ENCODE results near the gene RBP3. TPM values are rescaled to one million over a fixed set of nuclear protein-coding genes. Genes with fewer than 3 reads are reported as not detected.

RBP3 gene
- total RNA-seq, 2 donors from 2014 or later, result not detected

DNA sequence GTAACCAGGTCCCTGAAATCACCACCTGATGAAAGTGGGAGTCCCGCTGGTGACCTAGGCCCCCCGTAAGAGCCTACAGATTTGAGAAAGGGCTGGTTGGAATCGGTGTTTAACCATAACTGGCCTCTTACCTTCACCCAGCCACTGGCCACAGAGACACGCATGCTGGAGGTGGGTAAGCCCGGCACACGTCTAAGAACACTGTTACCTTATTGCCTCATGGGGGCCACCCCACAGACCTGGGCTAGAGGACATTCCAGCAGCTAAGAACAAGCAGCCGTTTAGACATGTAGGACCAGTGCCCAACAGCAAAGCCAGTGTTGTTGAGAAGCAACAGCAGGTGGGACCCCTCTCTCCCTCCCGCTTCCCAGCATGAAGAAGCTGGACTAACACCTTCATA is 28.4 kb upstream of the RBP3 start:
- H3K36me3 Mint-ChIP-seq (ENCODE audit: low read depth), result no peaks in the 10 kb centered on the region
- Histone ChIP-seq H3K4me3 (ENCODE audit: low read length) (no peak overlapping the region), H3K27ac (ENCODE audit: low read depth, low read length) (no peak overlapping the region), H3K9me3 (ENCODE audit: control insufficient read depth, low read length) (no peaks in the 10 kb centered on the region), H3K9ac (ENCODE audit: extremely low read depth, low read length, poor library complexity, severe bottlenecking) (no peak overlapping the region), H3K4me1 (ENCODE audit: control insufficient read depth, insufficient read depth, low read length) (no peaks in the 10 kb centered on the region), H3K36me3 (ENCODE audit: control insufficient read depth, insufficient read depth, low read length) (no peaks in the 10 kb centered on the region), H3K27me3 (ENCODE audit: control insufficient read depth, insufficient read depth, low read length, poor library complexity, severe bottlenecking) (no peaks in the 10 kb centered on the region)
- H3K4me1 Mint-ChIP-seq, result no peaks in the 10 kb centered on the region
- no peak overlapping the region for H3K4me3 Mint-ChIP-seq
- no peaks in the 10 kb centered on the region for H3K27me3 Mint-ChIP-seq (ENCODE audit: insufficient read depth)
- no peaks in the 10 kb centered on the region for H3K9me3 Mint-ChIP-seq
- H3K27ac Mint-ChIP-seq, result no peak overlapping the region
- WGBS, 2 experiments (ENCODE audit: insufficient coverage in 1 of 2, insufficient read length in 1 of 2), result 87 to 93% methylated on average over 6 to 8 of the region's 8 CpGs
- TF ChIP-seq, protein P1, sequence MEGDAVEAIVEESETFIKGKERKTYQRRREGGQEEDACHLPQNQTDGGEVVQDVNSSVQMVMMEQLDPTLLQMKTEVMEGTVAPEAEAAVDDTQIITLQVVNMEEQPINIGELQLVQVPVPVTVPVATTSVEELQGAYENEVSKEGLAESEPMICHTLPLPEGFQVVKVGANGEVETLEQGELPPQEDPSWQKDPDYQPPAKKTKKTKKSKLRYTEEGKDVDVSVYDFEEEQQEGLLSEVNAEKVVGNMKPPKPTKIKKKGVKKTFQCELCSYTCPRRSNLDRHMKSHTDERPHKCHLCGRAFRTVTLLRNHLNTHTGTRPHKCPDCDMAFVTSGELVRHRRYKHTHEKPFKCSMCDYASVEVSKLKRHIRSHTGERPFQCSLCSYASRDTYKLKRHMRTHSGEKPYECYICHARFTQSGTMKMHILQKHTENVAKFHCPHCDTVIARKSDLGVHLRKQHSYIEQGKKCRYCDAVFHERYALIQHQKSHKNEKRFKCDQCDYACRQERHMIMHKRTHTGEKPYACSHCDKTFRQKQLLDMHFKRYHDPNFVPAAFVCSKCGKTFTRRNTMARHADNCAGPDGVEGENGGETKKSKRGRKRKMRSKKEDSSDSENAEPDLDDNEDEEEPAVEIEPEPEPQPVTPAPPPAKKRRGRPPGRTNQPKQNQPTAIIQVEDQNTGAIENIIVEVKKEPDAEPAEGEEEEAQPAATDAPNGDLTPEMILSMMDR (conservative IDR thresholded peaks at IDR 0.05), result no peak
- DNase-seq, result no peak

DNA sequence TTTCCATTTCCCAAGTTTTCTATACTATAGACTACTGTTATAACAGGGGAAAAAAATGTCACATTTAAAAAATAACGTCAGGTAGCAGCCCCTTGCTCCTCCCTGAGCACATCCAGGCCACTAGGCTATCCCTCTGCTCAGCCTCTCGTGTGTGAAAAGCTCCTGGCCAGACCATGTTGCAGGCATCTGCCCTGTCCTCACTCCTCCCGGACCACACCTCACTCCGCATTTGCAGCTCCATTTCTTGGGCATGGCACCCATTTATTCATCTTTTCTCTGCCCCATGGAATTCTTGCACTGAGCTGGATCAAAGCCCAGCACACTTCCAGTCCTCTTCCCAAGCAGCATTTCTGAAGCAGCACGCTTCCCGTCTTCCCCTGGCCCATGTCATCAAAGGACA is 27.4 kb upstream of the RBP3 start:
- Mint-ChIP-seq H3K27ac (no peak overlapping the region), H3K27me3 (ENCODE audit: insufficient read depth) (peaks cover 2% of the 10 kb centered on the region), H3K9me3 (no peaks in the 10 kb centered on the region), H3K4me3 (no peak overlapping the region), H3K36me3 (ENCODE audit: low read depth) (no peaks in the 10 kb centered on the region), H3K4me1 (no peaks in the 10 kb centered on the region)
- TF ChIP-seq, protein P1 (conservative IDR thresholded peaks at IDR 0.05), result no peak
- DNase-seq, result no peak
- H3K9me3 ChIP-seq (ENCODE audit: control insufficient read depth, low read length), result no peaks in the 10 kb centered on the region
- no peak overlapping the region for H3K9ac ChIP-seq (ENCODE audit: extremely low read depth, low read length, poor library complexity, severe bottlenecking)
- no peak overlapping the region for H3K27ac ChIP-seq (ENCODE audit: low read depth, low read length)
- H3K4me1 ChIP-seq (ENCODE audit: control insufficient read depth, insufficient read depth, low read length), result no peaks in the 10 kb centered on the region
- no peak overlapping the region for H3K4me3 ChIP-seq (ENCODE audit: low read length)
- H3K27me3 ChIP-seq (ENCODE audit: control insufficient read depth, insufficient read depth, low read length, poor library complexity, severe bottlenecking), result no peaks in the 10 kb centered on the region
- H3K36me3 ChIP-seq (ENCODE audit: control insufficient read depth, insufficient read depth, low read length), result no peaks in the 10 kb centered on the region
- WGBS, 2 experiments (ENCODE audit: insufficient coverage in 1 of 2, insufficient read length in 1 of 2), result 85 to 93% methylated on average over 5 to 6 of the region's 6 CpGs

DNA sequence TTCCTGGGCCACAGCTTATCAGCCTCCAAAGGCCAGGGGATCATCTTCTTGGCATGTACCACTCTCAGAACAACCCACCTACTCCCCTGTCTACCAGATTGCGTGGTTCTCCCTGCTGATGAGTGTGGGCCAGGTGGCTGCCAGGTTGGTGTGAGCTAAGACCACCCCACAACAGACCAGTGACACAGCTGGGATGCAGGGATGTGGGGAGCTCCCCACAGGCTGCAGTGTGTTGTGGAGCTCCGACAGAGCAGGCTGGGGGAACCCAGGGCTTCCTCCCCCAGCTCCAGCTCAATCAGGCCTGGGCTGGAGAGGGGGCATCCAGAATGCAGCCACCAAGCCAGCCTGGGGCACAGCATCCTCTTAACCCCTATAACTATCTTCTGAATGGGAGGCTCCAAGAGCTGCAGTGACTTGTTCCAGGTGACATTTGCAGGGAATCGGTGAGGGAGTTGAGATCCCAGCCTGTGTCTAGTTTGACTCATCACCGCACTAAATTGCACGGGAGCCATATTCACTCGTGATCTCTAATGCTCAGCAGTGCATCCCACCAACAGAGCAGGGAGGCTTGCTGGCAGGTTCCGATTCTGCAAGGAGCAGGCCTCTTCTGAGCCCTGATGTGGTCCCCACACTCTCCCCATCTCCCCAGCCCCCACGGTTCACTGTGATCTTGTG is 26.5 kb upstream of the RBP3 start:
- DNase-seq, result no peak
- Mint-ChIP-seq H3K36me3 (ENCODE audit: low read depth) (no peaks in the 10 kb centered on the region), H3K9me3 (no peaks in the 10 kb centered on the region), H3K27me3 (ENCODE audit: insufficient read depth) (peaks cover 2% of the 10 kb centered on the region), H3K4me1 (no peaks in the 10 kb centered on the region), H3K4me3 (no peak overlapping the region), H3K27ac (no peak overlapping the region)
- H3K9me3 ChIP-seq (ENCODE audit: control insufficient read depth, low read length), result no peaks in the 10 kb centered on the region
- H3K4me1 ChIP-seq (ENCODE audit: control insufficient read depth, insufficient read depth, low read length), result no peaks in the 10 kb centered on the region
- H3K27ac ChIP-seq (ENCODE audit: low read depth, low read length), result no peak overlapping the region
- no peak overlapping the region for H3K9ac ChIP-seq (ENCODE audit: extremely low read depth, low read length, poor library complexity, severe bottlenecking)
- TF ChIP-seq, protein P1 (conservative IDR thresholded peaks at IDR 0.05), result no peak
- no peaks in the 10 kb centered on the region for H3K27me3 ChIP-seq (ENCODE audit: control insufficient read depth, insufficient read depth, low read length, poor library complexity, severe bottlenecking)
- no peaks in the 10 kb centered on the region for H3K36me3 ChIP-seq (ENCODE audit: control insufficient read depth, insufficient read depth, low read length)
- H3K4me3 ChIP-seq (ENCODE audit: low read length), result no peak overlapping the region
- 91 to 93% methylated on average over 6 to 8 of the region's 8 CpGs for whole genome bisulfite sequencing, 2 experiments (ENCODE audit: insufficient coverage in 1 of 2, insufficient read length in 1 of 2)

Measured in endodermal cell (in vitro differentiated cells).